Measurements from ENCODE around the gene SACS.
A peak's percentile ranks its signal among the peaks of the same experiment; 100 is the strongest.

Gene SACS

DNA sequence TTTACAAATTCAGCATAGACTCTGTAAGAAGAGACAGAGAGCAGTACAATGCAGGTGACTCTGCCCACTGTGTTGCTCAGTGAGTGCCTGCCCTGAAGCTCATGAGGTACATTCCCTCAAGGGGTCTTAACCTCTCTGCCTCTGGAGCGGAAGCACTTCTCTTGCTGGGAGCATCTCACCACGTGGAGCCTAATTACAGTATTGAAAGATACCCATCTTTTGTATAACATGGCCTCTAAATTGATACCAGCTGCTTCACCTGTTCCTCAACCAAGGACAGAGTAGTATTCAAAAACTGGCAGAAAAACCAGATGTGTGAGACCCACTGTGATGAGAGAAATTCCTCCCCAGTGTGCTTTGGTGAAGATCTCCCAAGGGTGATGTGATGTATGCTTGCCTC is 77.1 kb downstream of the SACS start:
- no peak overlapping the region for H3K27ac ChIP-seq
- TF ChIP-seq ZFX (IDR thresholded peaks at IDR 0.05; ENCODE audit: borderline replicate concordance) = no peak
- TF ChIP-seq CTCF (IDR thresholded peaks at IDR 0.05) = no peak

GRCh38 chr13:23354520-23354919 is 79.0 kb downstream of the SACS start:
- no peak for TF ChIP-seq ZFX (IDR thresholded peaks at IDR 0.05; ENCODE audit: borderline replicate concordance)
- no peak for TF ChIP-seq CTCF (IDR thresholded peaks at IDR 0.05)
- H3K27ac ChIP-seq = no peak overlapping the region

- TF ChIP-seq CTCF (IDR thresholded peaks at IDR 0.05) (no peak), ZFX (IDR thresholded peaks at IDR 0.05; ENCODE audit: borderline replicate concordance) (no peak)
- H3K27ac ChIP-seq = no peak overlapping the region
These were observed 81.3 kb downstream of the SACS start for GRCh38 chr13:23352161-23352560.

DNA sequence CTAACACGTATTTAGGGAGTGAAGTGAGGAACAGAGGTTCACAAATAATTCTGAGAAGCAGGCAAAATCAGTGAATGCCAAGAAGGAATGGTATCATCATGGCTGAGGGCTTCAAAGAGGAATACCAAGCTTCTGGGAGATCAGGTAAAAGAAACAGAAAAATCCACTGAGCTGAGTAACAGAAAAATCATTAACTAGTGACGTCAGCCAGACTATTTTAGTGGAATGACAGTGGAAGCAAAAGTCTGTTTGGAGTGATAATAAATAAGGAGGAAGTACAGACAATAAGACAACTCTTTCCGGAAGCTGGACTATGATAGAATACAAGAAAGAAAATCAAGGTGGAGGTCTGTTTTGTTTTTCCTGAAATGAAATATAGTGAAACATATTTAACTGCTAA is 83.5 kb downstream of the SACS start:
- H3K27ac ChIP-seq = no peak overlapping the region
- TF ChIP-seq CTCF (IDR thresholded peaks at IDR 0.05) = no peak

DNA sequence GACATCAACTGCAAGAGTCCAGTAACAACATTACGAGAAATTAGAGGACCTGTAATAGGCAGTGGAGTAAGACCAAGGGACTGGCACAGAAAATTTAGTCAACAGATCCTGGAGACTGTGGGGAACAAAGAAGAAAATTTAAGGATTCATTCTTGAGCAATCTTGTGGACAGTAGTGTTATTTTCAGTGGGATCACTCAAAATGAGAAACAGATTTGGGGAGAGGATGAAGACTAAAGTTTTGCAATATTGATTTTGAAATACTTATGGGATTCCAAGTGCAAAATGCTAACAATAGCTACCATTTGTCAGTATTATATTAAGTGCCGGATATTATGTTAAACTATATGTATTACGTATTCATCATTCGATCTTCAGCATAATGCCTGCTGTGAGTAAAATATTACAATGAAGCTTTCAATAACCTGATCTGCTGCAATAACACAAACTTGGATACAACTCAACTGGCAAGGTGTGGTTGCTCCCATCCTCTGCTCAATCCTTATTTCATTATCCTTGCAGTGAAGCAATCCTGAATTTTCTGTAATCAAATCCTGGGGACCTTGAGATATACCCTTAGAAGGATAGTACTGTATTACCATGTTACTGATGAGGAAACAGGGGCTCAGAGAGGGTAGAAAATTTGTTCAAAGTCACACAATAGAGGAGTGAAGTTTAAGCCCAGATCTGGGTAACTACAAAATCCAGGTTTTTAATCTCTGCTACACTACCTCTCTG is 84.2 kb downstream of the SACS start:
- H3K27ac ChIP-seq = no peak overlapping the region
- TF ChIP-seq ZFX (IDR thresholded peaks at IDR 0.05; ENCODE audit: borderline replicate concordance) (no peak), CTCF (IDR thresholded peaks at IDR 0.05) (no peak)

- TF ChIP-seq CTCF (IDR thresholded peaks at IDR 0.05) (peak; percentile 12; the same call in 1 of the 2 replicates), ZFX (IDR thresholded peaks at IDR 0.05; ENCODE audit: borderline replicate concordance) (no peak)
- H3K27ac ChIP-seq = no peak overlapping the region
These were observed 85.0 kb downstream of the SACS start for GRCh38 chr13:23348262-23349127.

- H3K27ac ChIP-seq = no peak overlapping the region
- TF ChIP-seq ZFX (IDR thresholded peaks at IDR 0.05; ENCODE audit: borderline replicate concordance) = no peak
- TF ChIP-seq CTCF (IDR thresholded peaks at IDR 0.05) = no peak
These were observed 85.9 kb downstream of the SACS start for GRCh38 chr13:23347601-23348000.

All from 22Rv1 (cell line).